ENCODE results near the gene ATP8A1.

Gene ATP8A1

DNA sequence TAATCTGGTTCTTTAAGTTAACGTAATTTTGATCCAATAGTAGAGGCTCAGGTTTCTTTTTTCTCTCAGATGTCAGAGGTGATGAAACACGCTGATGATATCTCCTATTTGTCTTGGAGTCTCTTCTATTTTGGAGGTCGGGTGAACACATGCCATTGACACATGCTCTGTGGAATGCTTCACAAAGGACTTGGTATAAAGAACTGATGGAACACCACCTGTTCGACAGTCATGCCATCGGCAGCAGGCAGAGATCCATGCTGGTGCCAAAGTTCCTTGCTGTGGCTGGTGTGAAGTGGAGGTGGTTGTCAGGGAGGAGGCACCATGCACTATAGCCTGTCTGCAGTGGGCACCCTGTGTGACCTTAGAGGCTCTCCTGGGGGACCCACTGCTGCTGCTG lies 94.9 kb downstream of the ATP8A1 start:
- DNase-seq: no peak

- DNase-seq: no peak
Observed at GRCh38 chr4:42561031-42561430, 95.9 kb downstream of the ATP8A1 start.

DNA sequence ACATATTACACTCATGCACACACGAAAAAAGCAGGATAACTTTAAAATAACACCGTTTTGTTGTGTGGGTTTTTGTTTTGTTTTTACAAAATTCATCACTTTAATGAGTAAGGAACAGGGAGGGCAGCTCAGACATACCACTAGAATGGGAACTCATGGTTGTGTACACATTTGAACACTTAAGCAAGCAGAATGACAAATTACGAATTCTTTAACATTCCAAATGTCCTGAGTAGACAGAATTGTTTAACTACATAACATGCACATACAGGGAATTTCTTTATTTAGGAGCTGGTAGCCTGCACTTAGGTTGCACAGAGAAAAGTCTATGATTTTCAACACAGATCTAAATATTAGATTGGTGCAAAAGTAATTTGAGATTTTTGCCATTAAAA lies 96.4 kb downstream of the ATP8A1 start:
- DNase-seq: no peak

- DNase-seq: no peak
Observed at GRCh38 chr4:42558156-42558555, 98.7 kb downstream of the ATP8A1 start.

- DNase-seq: no peak
Observed at GRCh38 chr4:42555828-42556227, 101.1 kb downstream of the ATP8A1 start.

- DNase-seq: no peak
Observed at GRCh38 chr4:42554072-42554471, 102.8 kb downstream of the ATP8A1 start.

DNA sequence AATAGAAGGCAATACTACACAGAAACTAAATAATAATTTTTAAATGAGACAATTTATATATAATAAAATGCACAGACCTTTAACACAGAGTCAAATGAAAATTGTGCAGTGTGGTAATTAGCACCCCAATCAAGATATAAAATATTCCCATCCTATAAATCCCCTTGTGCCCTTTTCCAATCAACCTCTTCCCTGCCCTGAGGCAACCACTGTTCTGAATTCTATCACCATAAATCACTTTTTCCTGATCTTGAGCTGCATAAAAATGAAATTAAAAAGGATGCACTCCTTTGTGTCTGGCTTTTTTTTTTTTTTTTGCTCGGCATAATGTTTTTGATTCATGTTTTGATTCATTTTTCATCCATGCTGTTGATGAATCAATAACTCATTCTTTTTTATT lies 107.0 kb downstream of the ATP8A1 start:
- DNase-seq: no peak

- DNase-seq: no peak
Observed at GRCh38 chr4:42547805-42548204, 109.1 kb downstream of the ATP8A1 start.

DNA sequence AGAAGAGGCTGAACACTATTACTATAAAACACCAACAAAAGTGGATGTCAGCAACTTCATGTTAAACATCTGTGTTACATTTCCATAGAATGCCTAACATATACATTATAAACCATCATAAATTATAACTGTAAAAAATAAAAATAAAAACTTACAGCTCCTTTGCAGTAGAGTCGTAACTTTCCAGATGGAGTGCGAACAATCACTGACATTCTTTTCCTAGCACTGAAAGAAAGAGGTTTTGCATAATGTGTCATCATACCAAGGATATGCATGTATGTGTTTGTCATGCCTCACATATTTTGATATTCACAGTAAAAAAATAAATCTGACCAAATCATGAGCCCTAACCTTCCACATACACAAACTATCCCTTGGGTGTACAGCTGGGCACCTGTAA lies 113.1 kb downstream of the ATP8A1 start:
- no peak for DNase-seq

GRCh38 chr4:42543126-42543525 lies 113.8 kb downstream of the ATP8A1 start:
- DNase-seq: no peak

DNA sequence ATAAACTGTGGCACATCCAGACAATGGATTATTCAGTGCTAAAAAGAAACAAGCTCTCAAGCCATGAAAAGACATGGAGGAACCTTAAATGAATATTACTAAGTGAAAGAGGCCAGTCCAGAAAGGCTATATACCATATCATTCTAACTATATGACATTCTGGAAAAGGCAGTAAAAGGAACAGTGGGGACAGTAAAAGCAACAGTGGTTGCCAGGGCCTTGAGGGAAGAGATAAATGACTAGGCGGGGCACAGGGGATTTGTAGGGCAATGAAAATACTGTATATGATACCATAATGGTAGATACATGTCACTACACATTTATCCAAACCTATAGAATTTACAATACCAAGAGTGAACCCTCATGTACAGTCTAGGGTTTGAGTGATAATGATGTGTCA lies 115.3 kb downstream of the ATP8A1 start:
- DNase-seq: no peak

GRCh38 chr4:42533042-42533441 lies 123.9 kb downstream of the ATP8A1 start:
- no peak for DNase-seq

DNA sequence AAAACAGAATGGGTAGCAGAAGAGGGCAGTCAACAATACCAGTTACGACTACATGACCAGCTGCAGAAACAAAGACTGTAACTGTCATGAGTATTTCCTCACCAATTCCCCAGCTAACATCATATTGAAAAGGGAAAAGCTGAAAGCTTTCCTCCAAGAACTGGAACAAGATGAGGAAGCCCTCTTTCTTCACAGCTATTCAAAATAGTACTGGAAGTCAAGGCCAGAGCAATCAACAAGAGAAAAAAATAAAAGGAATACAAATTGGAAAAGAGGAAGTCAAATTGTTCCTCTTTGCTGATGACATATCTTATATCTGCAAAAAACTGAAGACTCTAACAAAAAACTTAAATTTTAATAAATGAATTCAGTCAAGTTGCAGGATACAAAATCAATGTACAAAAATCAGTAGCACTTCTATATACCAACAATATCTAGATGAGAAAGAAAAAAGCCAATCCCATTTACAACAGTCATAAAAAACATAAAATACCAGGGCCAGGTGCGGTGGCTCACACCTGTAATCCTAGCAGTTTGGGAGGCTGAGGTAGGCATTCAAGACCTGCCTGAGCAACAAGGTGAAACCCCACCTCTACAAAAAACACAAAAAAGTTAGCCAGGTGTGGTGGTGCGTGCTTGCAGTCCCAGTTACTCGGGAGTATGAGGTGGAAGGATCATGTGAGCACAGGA lies 125.4 kb downstream of the ATP8A1 start:
- DNase-seq: no peak

GRCh38 chr4:42523066-42523718 lies 133.7 kb downstream of the ATP8A1 start:
- DNase-seq: no peak

GRCh38 chr4:42519803-42520417 lies 137.0 kb downstream of the ATP8A1 start:
- peak in 1 of 2 experiments; percentile 27 for DNase-seq

DNA sequence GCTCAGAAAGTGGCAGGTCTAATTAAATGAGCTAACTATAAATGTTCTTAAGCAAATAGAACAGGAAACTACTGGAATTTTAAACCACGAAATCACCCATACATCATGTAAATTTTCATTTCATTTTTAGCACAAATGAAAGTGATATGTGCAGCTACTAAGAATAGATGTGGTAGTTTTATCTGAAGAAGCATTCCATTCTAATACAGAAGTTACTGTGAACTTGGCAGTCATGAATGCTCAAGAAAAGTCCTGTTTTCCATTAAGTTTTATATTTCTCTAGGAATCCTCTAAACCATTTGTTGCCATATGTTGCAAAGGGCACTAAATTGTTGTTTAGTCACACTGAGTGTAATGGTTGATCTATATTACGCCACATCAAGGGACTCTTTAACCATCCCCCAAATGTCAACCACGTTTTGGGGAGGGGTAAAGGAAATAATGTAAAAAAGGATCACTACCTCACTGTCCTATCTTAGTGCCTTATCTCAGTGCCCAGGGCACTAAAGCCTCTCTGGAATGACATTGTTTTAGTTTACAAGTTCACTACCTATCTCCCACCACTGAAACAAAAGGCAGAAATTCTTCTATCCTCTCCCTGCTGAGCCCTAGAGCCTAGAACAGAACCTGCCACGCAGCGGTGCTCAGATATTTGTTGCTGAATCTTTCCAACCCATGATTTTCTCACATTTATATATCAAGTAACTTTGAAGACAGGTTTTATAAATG lies 141.6 kb downstream of the ATP8A1 start:
- DNase-seq: no peak

DNA sequence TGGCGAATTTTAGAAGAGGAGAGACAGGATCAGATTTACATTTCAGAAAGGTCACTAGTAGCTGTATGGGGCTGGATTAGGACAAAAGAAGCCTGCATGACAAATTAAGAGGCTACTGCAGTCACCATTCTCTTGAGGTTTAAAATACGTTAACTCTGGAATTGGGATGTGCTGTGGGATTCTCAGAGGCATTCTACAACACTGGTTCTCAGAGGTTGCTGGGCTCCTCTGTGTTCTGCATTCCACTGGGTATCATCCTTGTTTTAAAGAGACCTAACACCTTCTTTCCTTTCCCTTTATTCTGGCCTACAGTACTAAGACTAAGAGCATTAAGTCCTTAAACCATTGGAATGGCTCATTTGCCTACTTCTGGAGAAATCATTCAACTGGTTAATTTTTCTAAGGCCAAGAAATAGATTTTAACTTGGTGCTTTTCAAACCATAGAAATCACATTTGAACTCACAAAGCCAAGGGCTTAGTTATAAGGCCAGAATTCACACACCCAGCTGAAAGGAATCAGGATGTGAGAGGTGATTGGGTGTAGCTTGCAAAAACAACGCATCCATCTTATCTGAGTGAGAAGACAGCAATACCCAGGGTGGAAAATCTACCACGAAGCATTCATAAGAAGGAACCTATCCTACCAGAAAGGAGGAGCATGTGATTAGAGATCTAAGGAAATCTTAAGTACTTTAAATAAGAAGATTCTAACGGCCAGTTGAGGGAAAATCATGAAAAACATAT lies 143.0 kb downstream of the ATP8A1 start:
- no peak for DNase-seq

DNA sequence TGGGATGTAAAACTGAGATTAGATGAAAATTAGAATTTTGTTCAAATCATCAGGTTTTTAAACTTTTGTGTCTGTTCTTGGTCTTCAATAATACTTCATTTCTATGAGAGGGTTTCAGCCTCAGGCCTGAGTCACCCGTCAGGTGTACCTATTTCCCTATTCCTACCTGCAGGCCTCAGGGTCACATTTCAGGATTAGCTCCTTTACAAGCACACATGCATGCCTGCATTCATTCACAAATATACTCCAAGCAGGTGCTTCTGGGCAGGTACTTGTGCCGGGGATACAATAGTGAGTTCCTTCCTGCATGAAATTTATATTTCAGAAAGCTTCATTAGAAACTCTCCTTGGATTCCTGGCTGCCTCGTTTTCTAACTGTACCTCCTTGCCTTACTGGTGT lies 144.7 kb downstream of the ATP8A1 start:
- DNase-seq: no peak

- no peak for DNase-seq
Observed at GRCh38 chr4:42510225-42510624, 146.7 kb downstream of the ATP8A1 start.

GRCh38 chr4:42501624-42502401 lies 155.1 kb downstream of the ATP8A1 start:
- no peak for DNase-seq

- DNase-seq: no peak
Observed at GRCh38 chr4:42498040-42498439, 158.9 kb downstream of the ATP8A1 start.
